T-helper 1 cell treated with Interleukin-12 subunit alpha and Interleukin-12 subunit beta and Interleukin-4 antibody, amounts not matched to agents 30 μg/mL and 1 μg/mL, for 36 hours (primary cell): Measurements from ENCODE around the gene CCDC187.

Experiments
- H3K27ac Mint-ChIP-seq: one replicate; pipeline ENCODE4 v1.8.0; 2021; ENCODE audit warnings: mild to moderate bottlenecking, mixed read lengths
- H3K27me3 Mint-ChIP-seq: one replicate; pipeline ENCODE4 v1.8.0; 2021; ENCODE audit warnings: low read depth, mixed read lengths
- H3K36me3 Mint-ChIP-seq: one replicate; pipeline ENCODE4 v1.8.0; 2021; ENCODE audit warnings: low read depth, mixed read lengths
- H3K4me1 Mint-ChIP-seq: one replicate; pipeline ENCODE4 v1.8.0; 2021; ENCODE audit warnings: low read depth, mixed read lengths
- H3K4me3 Mint-ChIP-seq: one replicate; pipeline ENCODE4 v1.8.0; 2021; ENCODE audit warnings: mild to moderate bottlenecking, moderate library complexity, mixed read lengths
- H3K9me3 Mint-ChIP-seq: one replicate; pipeline ENCODE4 v1.8.0; 2021; ENCODE audit warnings: mixed read lengths

CCDC187 gene

DNA sequence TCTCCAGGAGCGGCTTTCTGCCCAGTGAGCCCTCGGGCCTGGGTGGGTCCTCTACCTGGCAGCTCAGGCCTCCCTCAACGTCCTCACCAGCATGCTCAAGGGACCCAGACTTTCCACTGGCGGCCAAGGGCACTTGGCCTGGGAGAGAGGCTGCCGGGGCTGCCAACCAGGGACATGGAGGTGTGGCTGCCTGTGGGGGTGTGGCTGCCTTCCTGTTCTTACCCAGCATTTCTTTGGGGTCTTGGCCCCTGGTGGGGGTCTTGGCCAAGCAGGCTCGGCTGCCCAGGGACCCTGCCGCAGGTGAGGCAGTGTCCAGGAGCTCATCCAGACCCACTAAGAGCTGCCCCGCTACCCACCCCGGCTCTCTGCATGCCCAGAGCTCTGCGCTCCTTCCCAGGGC, 51.0 kb downstream of the CCDC187 start:
- no peaks in the 10 kb centered on the region for H3K4me1 Mint-ChIP-seq
- no peak overlapping the region for H3K4me3 Mint-ChIP-seq
- no peaks in the 10 kb centered on the region for H3K36me3 Mint-ChIP-seq
- H3K27me3 Mint-ChIP-seq, result no peaks in the 10 kb centered on the region
- H3K9me3 Mint-ChIP-seq, result no peaks in the 10 kb centered on the region
- H3K27ac Mint-ChIP-seq, result no peak overlapping the region

DNA sequence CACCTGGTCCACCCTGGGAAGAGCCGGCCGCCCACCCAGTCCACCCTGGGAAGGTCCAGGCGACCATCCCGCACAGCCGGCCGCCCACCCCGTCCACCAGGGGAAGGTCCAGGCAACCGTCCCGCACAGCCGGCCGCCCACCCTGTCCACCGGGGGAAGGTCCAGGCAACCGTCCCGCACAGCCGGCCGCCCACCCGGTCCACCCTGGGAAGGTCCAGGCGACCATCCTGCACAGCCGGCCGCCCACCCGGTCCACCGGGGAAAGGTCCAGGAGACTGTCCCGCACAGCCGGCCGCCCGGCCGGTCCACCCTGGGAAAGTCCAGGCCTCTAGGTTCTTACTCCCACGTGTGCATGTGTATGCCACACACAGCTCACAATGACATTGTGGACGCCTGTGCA, 51.6 kb downstream of the CCDC187 start:
- Mint-ChIP-seq H3K27ac (no peak overlapping the region), H3K36me3 (no peaks in the 10 kb centered on the region), H3K4me3 (no peak overlapping the region), H3K9me3 (no peaks in the 10 kb centered on the region), H3K4me1 (no peaks in the 10 kb centered on the region), H3K27me3 (peaks cover 3% of the 10 kb centered on the region)

DNA sequence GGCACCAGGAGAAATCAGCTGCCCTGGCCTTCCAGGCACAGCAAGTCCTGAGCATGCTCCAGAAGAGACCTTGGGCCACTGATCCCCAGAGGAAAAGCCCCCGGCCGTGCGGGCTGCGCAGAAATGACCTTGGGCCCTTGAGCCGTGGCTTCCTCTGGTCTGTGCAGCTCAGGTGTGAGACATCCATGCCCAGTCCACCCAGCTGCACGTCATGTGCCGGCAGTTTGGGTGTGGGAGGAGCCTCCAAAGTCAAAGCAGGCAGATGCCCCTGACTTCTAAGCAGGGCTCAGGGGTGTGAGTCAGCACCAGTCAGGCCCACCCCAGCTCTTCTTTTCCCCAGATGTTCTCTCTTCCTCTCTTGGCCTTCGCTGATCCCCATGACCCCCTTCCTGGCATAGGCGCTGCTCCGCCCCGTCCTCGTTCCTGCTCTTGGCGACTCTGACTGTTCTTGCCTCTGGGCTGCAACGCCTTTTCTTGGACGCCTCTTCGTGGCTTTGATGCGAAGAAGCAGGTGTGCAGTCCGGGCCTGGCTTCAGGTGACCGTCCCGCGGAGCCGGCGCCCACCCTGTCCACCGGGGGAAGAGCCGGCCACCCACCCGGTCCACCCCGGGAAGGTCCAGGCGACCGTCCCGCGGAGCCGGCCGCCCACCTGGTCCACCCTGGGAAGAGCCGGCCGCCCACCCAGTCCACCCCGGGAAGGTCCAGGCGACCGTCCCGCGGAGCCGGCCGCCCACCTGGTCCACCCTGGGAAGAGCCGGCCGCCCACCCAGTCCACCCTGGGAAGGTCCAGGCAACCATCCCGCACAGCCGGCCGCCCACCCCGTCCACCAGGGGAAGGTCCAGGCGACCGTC, 52.4 kb downstream of the CCDC187 start:
- peaks cover 4% of the 10 kb centered on the region for H3K27me3 Mint-ChIP-seq
- no peaks in the 10 kb centered on the region for H3K4me1 Mint-ChIP-seq
- no peaks in the 10 kb centered on the region for H3K36me3 Mint-ChIP-seq
- no peak overlapping the region for H3K4me3 Mint-ChIP-seq
- no peaks in the 10 kb centered on the region for H3K9me3 Mint-ChIP-seq
- no peak overlapping the region for H3K27ac Mint-ChIP-seq

DNA sequence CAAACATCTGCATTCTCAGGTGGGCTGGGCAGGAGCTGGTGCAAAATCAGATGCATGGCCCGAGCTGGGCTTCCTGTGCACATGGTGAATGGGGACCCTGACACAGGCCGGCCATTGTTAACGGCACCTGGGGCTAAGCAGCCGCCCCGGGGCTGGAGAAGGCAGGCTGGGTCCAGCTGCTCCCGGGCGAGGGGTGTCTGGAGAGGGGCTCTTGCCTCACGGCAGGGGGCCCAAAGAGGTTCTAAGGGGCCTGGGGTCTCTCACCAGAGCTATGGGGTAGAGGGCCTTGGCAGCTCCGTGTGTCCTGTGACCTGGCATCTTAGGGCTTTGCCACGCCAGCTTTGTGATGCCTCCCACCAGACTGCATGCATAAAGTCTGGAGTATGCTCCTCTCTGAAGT, 53.2 kb downstream of the CCDC187 start:
- Mint-ChIP-seq H3K27me3 (peaks cover 4% of the 10 kb centered on the region), H3K4me1 (no peaks in the 10 kb centered on the region), H3K9me3 (no peaks in the 10 kb centered on the region), H3K4me3 (no peak overlapping the region), H3K27ac (no peak overlapping the region), H3K36me3 (no peaks in the 10 kb centered on the region)

DNA sequence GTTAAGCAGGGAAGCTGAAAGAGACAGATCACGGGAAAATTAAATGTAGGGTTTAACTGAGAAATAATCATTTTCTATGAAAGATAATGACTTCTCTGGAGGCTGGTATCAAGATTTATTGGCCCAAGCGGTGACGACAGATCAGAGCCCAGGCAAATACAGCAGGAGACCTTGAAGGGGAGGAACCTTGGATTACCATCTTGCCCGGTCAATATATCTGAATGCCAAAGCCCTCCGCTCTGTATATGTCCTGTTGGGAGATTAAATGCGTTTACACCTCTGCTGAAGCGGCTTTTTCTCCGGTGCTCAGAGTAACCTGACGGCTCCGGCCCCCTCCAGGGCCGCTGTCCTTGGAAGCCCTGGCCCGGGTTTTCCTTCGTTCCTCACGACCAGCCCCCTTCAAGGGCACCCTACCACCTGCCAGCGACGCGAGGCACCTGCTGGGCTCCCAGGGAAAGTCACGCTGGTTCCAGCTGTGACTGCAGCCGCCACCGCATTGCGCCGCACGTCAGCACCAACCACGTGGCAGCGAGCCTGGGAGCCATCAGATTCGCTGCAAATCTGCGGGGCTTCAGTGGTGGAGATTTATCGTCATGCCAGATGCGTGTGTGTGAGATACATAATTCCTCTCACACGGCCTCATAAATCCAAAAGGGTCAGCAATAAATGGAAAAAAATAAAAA, 53.9 kb downstream of the CCDC187 start:
- no peak overlapping the region for H3K4me3 Mint-ChIP-seq
- peaks cover under 1% of the 10 kb centered on the region for H3K4me1 Mint-ChIP-seq
- peaks cover 4% of the 10 kb centered on the region for H3K27me3 Mint-ChIP-seq
- no peaks in the 10 kb centered on the region for H3K36me3 Mint-ChIP-seq
- no peak overlapping the region for H3K27ac Mint-ChIP-seq
- no peaks in the 10 kb centered on the region for H3K9me3 Mint-ChIP-seq

DNA sequence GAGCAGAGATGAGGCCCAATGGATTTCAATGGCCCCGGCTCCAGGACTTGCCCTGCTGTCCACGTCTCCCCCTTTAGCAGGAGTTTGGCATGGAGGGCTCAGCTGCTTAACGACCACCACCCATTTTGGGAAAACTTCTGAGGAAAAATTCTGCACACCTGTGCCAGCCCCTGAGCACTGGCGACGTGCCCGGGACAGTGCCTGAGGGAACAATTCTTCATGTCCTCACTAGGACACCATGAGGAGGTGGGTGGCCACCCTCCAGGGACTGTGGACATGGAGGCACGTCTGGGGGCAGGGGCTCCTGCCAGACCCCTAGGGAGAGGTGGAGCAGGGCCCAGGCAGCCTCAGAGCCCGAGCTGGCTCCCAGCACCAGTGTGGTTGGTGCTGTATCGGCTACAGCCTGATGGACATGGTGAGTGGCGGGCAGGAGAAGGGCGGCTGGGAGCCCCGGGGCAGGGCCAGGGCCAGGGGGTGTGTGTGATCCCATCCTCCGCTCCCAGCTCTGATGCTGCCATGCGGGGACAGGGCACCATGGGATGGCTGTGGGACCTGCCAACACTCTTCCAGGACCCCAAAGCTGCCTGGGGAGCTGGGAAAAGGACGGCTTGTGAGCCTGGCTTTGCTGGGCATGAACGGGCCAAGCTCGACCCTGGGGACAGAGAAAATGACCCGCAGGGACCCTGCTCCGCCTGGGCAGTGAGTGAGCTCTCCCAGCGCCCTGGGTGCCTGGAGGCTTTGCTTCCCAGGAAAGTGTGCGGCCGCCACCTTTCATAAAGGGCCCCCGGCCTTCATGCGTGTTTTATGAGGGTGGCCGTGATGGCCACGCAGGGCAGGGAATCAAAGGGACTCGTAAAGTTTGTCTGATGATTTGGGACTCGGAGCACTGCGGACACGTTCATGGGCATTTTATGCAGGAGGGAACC, 54.7 kb downstream of the CCDC187 start:
- Mint-ChIP-seq H3K27ac (no peak overlapping the region), H3K4me3 (no peak overlapping the region), H3K4me1 (peaks cover 9% of the 10 kb centered on the region), H3K27me3 (peaks cover 4% of the 10 kb centered on the region), H3K36me3 (no peaks in the 10 kb centered on the region), H3K9me3 (no peaks in the 10 kb centered on the region)

DNA sequence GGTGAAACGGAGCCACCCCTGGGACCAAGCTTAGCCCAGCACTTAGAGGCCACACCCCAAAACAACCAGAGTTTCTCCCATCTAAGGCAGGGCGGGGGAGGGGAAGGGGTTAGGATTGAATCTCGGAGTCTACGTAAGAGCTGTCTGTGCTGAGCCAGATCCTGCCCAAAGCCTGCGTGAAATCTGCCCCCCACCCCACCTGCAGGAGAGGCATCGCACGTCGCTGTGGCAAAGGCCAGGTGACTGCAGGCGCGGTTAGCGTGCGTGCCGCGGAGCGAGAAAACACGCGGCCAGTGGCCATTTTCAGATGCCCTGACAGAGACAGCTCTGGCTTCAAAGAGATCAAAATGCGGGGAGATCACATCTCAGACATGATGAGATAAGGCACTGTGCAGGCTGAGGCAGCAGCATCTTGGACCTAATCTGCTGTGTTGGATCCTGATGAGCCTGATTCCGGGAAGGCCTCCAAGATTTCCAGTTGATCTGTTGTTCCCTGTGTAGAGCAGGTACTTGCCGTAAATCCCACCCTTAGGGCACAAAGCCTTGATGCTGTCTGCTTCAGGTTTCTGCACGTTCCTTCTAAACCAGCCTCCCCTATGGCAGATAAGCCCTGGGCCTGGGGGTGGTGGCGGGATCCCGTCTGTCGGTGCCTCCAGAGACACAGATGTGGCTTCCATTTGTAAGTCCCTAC, 55.8 kb downstream of the CCDC187 start:
- H3K36me3 Mint-ChIP-seq, result no peaks in the 10 kb centered on the region
- peaks cover 20% of the 10 kb centered on the region for H3K4me1 Mint-ChIP-seq
- H3K9me3 Mint-ChIP-seq, result no peaks in the 10 kb centered on the region
- no peak overlapping the region for H3K4me3 Mint-ChIP-seq
- H3K27ac Mint-ChIP-seq, result no peak overlapping the region
- peaks cover 4% of the 10 kb centered on the region for H3K27me3 Mint-ChIP-seq

DNA sequence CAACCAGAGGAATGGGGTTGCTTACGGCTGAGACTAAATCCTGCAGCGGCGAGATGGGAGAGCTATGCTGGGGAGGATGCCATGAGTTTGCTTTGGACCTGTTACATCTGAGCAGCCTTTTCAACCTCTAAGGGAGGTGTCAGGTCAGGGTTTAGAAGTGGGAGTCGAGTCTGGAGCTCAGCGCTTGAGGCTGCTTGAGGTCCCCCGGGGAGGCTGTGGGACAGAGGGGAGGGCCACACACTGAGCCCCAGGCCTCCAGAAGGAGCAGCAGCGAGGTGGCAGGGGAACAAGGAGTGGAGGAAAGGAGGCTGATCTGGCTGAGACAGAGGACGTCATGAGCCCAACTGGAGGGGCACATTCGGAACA, 56.4 kb downstream of the CCDC187 start:
- Mint-ChIP-seq H3K4me1 (peaks cover 24% of the 10 kb centered on the region), H3K36me3 (no peaks in the 10 kb centered on the region), H3K27ac (no peak overlapping the region), H3K9me3 (no peaks in the 10 kb centered on the region), H3K27me3 (peaks cover 4% of the 10 kb centered on the region), H3K4me3 (no peak overlapping the region)

DNA sequence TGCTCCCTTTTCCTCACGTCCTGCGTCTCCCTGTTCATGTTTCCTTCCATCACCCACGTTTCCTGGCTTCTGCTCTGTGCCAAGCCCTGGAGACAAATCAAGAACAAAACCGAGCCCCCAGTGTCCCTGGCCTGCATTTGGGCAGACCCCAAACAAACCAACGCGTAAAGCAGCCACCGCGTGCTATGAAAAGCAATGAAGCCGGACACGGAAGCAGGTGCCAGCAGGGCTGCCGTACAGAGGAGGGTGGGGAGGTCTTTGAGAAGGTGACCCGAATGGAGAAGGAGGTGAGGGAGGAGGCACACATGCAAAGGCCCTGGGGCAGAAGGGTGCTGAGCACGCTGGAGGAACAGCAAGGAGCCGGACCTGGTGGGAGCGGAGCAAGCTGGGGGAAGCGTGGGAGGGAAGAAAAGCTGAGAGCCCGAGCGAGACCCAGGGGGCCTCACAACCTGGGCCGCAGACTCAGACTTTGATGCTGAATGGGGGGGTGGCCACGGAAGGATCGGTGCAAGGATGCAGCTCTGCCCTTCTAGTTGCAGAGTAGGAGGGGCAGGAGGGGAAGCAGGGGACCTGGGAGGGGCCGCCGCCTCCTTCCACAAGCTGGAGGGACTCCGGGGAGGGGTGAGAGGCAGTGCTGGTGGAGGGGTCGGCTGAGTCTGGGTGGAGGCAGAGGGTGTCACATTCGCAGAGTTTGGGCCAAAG, 56.9 kb downstream of the CCDC187 start:
- Mint-ChIP-seq H3K4me1 (peaks cover 24% of the 10 kb centered on the region), H3K27me3 (peaks cover 4% of the 10 kb centered on the region), H3K27ac (peak overlapping the region; percentile 57), H3K9me3 (no peaks in the 10 kb centered on the region), H3K36me3 (no peaks in the 10 kb centered on the region), H3K4me3 (peak overlapping the region; percentile 37)

DNA sequence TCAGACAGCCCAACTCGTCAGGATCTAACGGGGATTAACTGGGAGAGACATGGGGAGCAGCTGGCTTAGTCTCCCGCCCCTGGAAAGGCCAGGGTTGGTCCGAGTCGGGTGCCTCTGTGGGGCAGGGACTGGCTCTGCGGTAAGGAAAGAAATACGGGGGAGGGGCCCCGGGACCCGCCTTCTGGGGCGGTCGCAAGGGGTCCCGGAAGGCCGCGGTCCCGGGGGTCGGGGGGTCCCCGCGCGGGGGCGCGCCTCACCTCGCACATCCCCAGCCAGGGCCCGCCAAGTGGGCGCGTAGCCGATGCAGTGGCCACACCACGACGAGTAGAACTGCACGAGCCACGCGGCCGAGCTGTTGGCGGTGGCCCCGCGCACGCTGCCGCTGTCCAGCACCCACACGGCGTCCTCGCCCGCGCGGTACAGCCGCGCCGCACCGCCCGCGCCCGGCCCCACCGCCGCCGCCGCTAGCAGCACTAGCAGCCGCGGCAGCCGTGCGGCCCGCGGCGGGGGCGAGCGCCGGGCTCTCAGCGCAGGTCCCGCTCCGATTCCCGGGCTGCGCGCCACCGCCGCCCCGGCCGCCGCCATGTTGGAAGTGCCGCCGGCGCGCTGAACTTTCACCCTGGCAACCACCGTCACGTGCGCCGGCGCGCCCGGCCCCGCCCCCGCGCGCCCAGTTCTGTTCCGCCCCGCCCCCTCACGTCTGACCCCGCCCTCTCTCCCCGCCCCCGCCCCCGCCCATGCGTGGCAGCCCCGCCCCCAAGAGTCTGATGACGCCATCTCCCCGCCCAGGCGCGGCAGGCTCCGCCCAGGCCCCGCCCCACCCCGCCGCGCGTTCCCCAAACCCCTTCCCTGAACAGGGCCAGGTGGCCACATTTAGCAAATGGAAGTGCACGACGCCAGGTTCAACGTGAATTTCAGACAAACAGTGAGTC, 58.4 kb downstream of the CCDC187 start, which contains the start of gene QSOX2:
Gene QSOX2, minus strand, starts transcription at position 594 of the 932 bp plus-strand sequence. Its CDS starts 9 bp downstream, at position 585.
- no peaks in the 10 kb centered on the region for H3K36me3 Mint-ChIP-seq
- no peaks in the 10 kb centered on the region for H3K9me3 Mint-ChIP-seq
- peaks cover 25% of the 10 kb centered on the region for H3K4me1 Mint-ChIP-seq
- H3K4me3 Mint-ChIP-seq, result peak within 1 kb of the TSS; percentile 94
- H3K27ac Mint-ChIP-seq, result peak within 1 kb of the TSS; percentile 84
- peaks cover 4% of the 10 kb centered on the region for H3K27me3 Mint-ChIP-seq

DNA sequence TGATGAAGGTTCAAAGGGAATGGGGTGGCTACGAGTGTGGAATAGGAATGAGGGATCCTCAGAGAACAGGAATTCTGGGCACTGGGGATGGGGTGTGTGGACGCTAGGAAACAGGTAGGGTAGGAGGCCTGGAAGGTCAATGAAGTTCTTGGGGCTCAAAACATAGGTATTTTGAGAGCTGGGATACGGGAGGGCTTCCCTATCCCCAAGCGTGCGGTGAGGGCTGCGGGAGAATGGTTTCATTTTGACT, 59.0 kb downstream of the CCDC187 start:
- Mint-ChIP-seq H3K4me3 (peak overlapping the region; percentile 94), H3K9me3 (no peaks in the 10 kb centered on the region), H3K4me1 (peaks cover 25% of the 10 kb centered on the region), H3K27me3 (peaks cover 4% of the 10 kb centered on the region), H3K36me3 (no peaks in the 10 kb centered on the region), H3K27ac (peak overlapping the region; percentile 84)

DNA sequence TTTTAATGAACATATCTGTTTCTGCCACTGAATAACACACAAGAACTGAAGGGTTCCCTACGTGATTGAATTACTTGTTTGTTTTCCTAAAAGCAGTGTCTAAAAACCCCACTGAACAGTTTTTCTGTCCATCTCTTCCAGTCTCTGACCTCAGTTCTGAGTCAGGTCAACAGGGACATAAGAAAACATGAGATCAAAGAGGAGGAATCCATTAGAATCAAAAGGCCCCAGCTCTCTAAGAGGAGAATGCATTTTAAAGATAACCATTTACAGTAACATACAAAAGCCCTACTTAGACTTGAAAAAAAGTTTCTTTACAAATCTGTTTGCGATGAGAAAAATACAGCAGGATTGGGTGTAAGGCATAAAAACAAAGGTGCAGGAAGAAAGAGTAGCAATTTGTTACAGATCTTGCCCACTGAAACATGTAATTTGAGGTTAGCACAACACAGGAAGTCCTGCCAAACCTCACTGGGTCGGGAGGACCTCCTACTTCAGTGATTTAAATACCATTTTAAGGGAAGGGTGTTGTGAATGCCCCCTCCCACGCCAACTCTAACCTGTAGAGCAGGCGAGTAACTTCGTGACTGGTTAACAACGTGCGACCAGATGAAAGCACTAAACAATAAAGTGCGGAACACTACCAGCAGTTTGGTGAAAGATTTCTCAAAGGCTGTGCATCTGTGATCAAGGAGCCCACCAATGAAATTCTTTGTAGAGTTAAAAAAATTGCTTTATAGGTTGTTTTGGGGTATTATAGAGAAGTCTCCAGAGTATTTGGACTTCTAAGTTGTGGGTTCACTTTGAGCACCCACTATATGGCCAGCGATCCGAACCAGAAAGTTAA, 59.5 kb downstream of the CCDC187 start:
- Mint-ChIP-seq H3K27ac (peak overlapping the region; percentile 84), H3K36me3 (no peaks in the 10 kb centered on the region), H3K9me3 (no peaks in the 10 kb centered on the region), H3K27me3 (peaks cover 4% of the 10 kb centered on the region), H3K4me3 (peak overlapping the region; percentile 94), H3K4me1 (peaks cover 25% of the 10 kb centered on the region)
